ENCODE data around the gene FNDC11.

DNA sequence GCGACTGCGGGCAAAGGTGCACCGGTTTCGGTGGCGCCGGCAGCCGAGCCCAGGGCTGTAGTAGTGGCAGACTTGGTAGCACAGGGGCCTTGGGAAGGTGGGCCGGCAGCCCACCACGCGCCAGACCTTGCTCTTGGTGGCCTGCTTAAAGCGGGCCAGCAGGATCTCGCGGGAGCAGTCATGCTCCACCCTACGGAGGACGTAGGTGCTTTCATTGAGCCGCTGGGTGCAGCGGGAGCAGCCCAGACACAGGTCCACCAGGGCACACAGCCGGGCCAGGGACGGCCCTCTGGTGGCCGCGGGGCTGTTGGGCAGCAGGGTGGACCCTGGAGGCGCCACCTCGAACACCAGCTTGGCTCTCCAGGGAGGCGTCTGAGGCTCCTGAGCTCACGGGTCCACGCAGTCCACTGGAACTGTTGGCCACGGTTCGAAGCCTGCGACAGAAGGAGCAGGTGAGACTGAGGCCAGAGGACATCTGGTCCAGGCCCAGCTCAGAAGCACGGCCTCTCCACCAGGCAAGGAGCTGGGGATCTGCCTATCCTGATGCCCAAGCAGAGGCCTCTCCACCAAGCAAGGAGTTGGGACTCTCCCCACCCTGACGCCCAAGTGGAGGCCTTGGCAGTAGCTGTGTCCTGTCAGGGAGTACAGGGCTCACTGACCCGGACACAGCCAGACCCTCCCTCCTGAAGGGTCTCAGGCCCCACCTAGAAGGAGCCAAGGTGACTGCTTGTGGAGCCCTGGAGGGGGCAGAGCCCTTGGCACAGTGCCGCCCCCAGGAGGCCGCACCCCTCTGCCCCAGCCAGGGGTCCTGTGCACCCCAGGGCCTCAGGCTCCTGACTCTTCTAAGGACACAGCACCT lies 19.1 kb downstream of the FNDC11 start:
- TF ChIP-seq POLR2A (IDR thresholded peaks at IDR 0.05; ENCODE audit: low read depth, low read length) = no peak
- TF ChIP-seq EZH2 (IDR thresholded peaks at IDR 0.05; ENCODE audit: borderline replicate concordance, low read depth, low read length, severe bottlenecking) = no peak
- TF ChIP-seq, protein P1, sequence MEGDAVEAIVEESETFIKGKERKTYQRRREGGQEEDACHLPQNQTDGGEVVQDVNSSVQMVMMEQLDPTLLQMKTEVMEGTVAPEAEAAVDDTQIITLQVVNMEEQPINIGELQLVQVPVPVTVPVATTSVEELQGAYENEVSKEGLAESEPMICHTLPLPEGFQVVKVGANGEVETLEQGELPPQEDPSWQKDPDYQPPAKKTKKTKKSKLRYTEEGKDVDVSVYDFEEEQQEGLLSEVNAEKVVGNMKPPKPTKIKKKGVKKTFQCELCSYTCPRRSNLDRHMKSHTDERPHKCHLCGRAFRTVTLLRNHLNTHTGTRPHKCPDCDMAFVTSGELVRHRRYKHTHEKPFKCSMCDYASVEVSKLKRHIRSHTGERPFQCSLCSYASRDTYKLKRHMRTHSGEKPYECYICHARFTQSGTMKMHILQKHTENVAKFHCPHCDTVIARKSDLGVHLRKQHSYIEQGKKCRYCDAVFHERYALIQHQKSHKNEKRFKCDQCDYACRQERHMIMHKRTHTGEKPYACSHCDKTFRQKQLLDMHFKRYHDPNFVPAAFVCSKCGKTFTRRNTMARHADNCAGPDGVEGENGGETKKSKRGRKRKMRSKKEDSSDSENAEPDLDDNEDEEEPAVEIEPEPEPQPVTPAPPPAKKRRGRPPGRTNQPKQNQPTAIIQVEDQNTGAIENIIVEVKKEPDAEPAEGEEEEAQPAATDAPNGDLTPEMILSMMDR (IDR thresholded peaks at IDR 0.05; ENCODE audit: extremely low read depth in 1 of 2, insufficient read depth in 1 of 2, low read depth in 1 of 2, low read length in 2 of 2) = peak; percentile 32 to 43
- TF ChIP-seq JUN (IDR thresholded peaks at IDR 0.05; ENCODE audit: borderline replicate concordance, insufficient read depth, insufficient read length, low read depth) = no peak
- TF ChIP-seq POLR2AphosphoS5 (IDR thresholded peaks at IDR 0.05; ENCODE audit: insufficient read depth, low read depth, low read length) = no peak

All from endothelial cell of umbilical vein (primary cell).